Muscle of leg (tissue), 16 donors: ENCODE results near the gene MILR1. TPM values are rescaled to one million over a fixed set of nuclear protein-coding genes. Genes with fewer than 3 reads are reported as not detected.

Source experiments
- DNase-seq: peaks from one replicate; pipeline ENCODE4 v3.0.0; 2013
- H3K27ac ChIP-seq: one replicate; pipeline ENCODE4 v1.5.1; 2013; ENCODE audit warnings: mild to moderate bottlenecking, low read length, control low read depth
- H3K27me3 ChIP-seq: one replicate; pipeline ENCODE4 v1.6.1; 2013; ENCODE audit warnings: low read length; ENCODE audit not compliant: control insufficient read depth, insufficient read depth
- H3K36me3 ChIP-seq: one replicate; pipeline ENCODE4 v1.6.1; 2013; ENCODE audit warnings: low read length; ENCODE audit not compliant: control insufficient read depth, insufficient read depth
- H3K4me1 ChIP-seq: one replicate; pipeline ENCODE4 v1.6.1; 2013; ENCODE audit warnings: low read length; ENCODE audit not compliant: control insufficient read depth, insufficient read depth
- H3K4me3 ChIP-seq: one replicate; pipeline ENCODE4 v1.5.1; 2013; ENCODE audit warnings: low read length, control low read depth
- H3K9me3 ChIP-seq: replicated peaks from 2 replicates; pipeline ENCODE4 v1.6.1; 2013; ENCODE audit warnings: low read depth, low read length; ENCODE audit not compliant: control insufficient read depth
- WGBS: methylation state at CpG from one replicate; pipeline ENCODE4 v1.1.5; 2013; ENCODE audit warnings: missing lambda C conversion rate; ENCODE audit not compliant: insufficient coverage; 5-methylcytosine and 5-hydroxymethylcytosine counted together
- long read RNA-seq, 11 donors: transcript quantifications; one replicate each; lab custom pipeline, GENCODE V29; 2026
- polyA plus RNA-seq, 8 donors: library from polyadenylated mRNA; unstranded; fragments of 120-200 nt; gene quantifications; one replicate each; pipeline versions ENCODE4 v1.2.1 to v1.2.3, GENCODE V29; 2013; ENCODE audit warnings: inconsistent platforms in 1 of 8, low replicate concordance in 1 of 8; ENCODE audit not compliant: insufficient read length in 8 of 8, insufficient read depth in 1 of 8
- total RNA-seq: library from RNA; stranded (reverse); fragments of 120-200 nt; gene quantifications from one replicate; pipeline ENCODE4 v1.2.4, GENCODE V29; 2013

Gene MILR1
- 7.0 TPM for total RNA-seq
- 1 to 10 TPM; 2.6 to 5.3 (median 4.2) TPM for polyA plus RNA-seq
- long read RNA-seq, donor 1 = 0 reads
- long read RNA-seq, donor 2 = 0 reads
- long read RNA-seq, donor 3 = 0 reads
- long read RNA-seq, donor 4, partial matches to known transcripts = 0 of 3 reads
- long read RNA-seq, donor 4, other reads (novel, unspliced or antisense) = 0 of 3 reads
- long read RNA-seq, donor 5 = 0 reads
- long read RNA-seq, donor 6 = 0 reads
- long read RNA-seq, donor 7 = 0 reads
- long read RNA-seq, donor 8, partial matches to known transcripts = 0 of 1 reads
- long read RNA-seq, donor 8, other reads (novel, unspliced or antisense) = 0 of 1 reads
- long read RNA-seq, donor 9, partial matches to known transcripts = 0 of 2 reads
- long read RNA-seq, donor 9, other reads (novel, unspliced or antisense) = 0 of 2 reads
- long read RNA-seq, donor 10, partial matches to known transcripts = 0 of 4 reads
- long read RNA-seq, donor 10, other reads (novel, unspliced or antisense) = 0 of 4 reads
- long read RNA-seq, donor 11, partial matches to known transcripts = 0 of 1 reads
- long read RNA-seq, donor 11, other reads (novel, unspliced or antisense) = 0 of 1 reads

GRCh38 chr17:64448665-64449512, at the start of gene MILR1:
Gene MILR1 (plus strand): TSS chr17:64449115. CDS start chr17:64449169, 54 bp downstream.
- Histone ChIP-seq H3K36me3 (no peaks in the 10 kb centered on the region), H3K9me3 (no peaks in the 10 kb centered on the region), H3K27ac (no peak within 1 kb of the TSS), H3K27me3 (no peaks in the 10 kb centered on the region), H3K4me1 (no peaks in the 10 kb centered on the region), H3K4me3 (peak within 1 kb of the TSS; percentile 8)
- 17% methylated on average over 2 of the region's 10 CpGs for WGBS
- peak; percentile 83 for DNase-seq

DNA sequence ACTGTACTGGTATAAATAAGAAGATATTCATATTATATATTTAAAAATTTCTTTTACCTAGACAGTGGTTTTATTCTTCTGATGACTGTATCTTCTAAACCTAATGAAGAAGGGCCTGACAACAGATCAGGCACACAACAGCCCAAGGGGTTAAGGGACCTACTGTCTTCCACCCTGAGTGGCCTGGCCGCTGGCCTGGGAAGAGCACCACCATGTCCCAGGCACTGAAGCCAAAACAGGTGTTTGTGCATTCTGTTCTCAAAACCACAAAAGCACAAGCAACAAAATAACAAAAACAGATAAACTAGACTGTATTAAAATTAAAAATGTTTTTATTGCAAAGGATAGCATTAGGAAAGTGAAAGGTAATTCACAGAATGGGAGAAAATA, 49.2 kb upstream of the MILR1 start:
- Histone ChIP-seq H3K4me1 (peaks cover 2% of the 10 kb centered on the region), H3K36me3 (no peaks in the 10 kb centered on the region), H3K27me3 (no peaks in the 10 kb centered on the region), H3K4me3 (no peak overlapping the region), H3K27ac (no peak overlapping the region), H3K9me3 (no peaks in the 10 kb centered on the region)
- no peak for DNase-seq
- WGBS = no CpG with 5 or more reads among the region's 1 CpG

- Histone ChIP-seq H3K9me3 (no peaks in the 10 kb centered on the region), H3K4me1 (peaks cover 2% of the 10 kb centered on the region), H3K36me3 (no peaks in the 10 kb centered on the region), H3K4me3 (no peak overlapping the region), H3K27me3 (no peaks in the 10 kb centered on the region), H3K27ac (no peak overlapping the region)
- WGBS = no CpG with 5 or more reads among the region's 7 CpGs
- no peak for DNase-seq
Observed at GRCh38 chr17:64400642-64401041, 48.3 kb upstream of the MILR1 start.

GRCh38 chr17:64401244-64401860, 47.6 kb upstream of the MILR1 start:
- Histone ChIP-seq H3K27ac (no peak overlapping the region), H3K4me1 (peaks cover 2% of the 10 kb centered on the region), H3K36me3 (no peaks in the 10 kb centered on the region), H3K27me3 (no peaks in the 10 kb centered on the region), H3K9me3 (no peaks in the 10 kb centered on the region), H3K4me3 (no peak overlapping the region)
- DNase-seq = no peak
- WGBS = no CpG with 5 or more reads among the region's 8 CpGs

- 89% methylated on average over 1 of the region's 2 CpGs for WGBS
- no peak overlapping the region for H3K27ac ChIP-seq
- no peak for DNase-seq
- no peaks in the 10 kb centered on the region for H3K9me3 ChIP-seq
- peaks cover 2% of the 10 kb centered on the region for H3K4me1 ChIP-seq
- H3K27me3 ChIP-seq = no peaks in the 10 kb centered on the region
- H3K4me3 ChIP-seq = no peak overlapping the region
- no peaks in the 10 kb centered on the region for H3K36me3 ChIP-seq
Observed at GRCh38 chr17:64401941-64402340, 47.0 kb upstream of the MILR1 start.

- H3K27ac ChIP-seq = no peak overlapping the region
- H3K9me3 ChIP-seq = no peaks in the 10 kb centered on the region
- WGBS = 80% methylated on average over 2 of the region's 5 CpGs
- peaks cover 2% of the 10 kb centered on the region for H3K4me1 ChIP-seq
- H3K36me3 ChIP-seq = no peaks in the 10 kb centered on the region
- DNase-seq = no peak
- no peaks in the 10 kb centered on the region for H3K27me3 ChIP-seq
- H3K4me3 ChIP-seq = no peak overlapping the region
Observed at GRCh38 chr17:64402469-64402868, 46.4 kb upstream of the MILR1 start.

DNA sequence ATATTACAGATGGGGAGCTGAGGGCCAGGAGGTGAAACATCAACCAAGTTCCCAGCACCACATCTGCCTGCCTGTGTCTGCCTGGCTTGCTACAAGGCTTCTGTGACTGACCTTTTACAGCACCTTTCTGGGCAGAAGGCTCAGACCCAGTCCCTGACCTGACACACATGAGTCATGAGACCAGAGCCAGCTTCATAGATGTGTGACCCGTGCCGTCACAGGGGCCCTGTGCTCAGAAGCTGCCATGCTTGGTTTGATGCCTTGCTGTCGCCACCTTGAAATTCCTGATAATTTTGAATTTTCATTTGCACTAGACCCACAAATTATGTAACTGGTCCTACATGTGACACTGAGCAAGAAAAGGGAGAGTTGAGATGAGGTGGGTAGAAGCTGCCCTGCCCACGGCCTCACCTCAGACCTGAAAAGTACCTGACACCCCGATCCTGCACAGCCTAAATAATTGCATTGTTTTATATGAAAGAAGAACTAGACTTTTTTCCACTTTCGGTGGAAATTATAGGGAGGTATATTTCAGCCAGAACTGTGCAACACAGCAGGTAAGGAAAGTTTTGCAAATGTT, 44.9 kb upstream of the MILR1 start:
- no peak for DNase-seq
- Histone ChIP-seq H3K4me1 (peaks cover 2% of the 10 kb centered on the region), H3K27me3 (no peaks in the 10 kb centered on the region), H3K36me3 (no peaks in the 10 kb centered on the region), H3K4me3 (no peak overlapping the region), H3K9me3 (no peaks in the 10 kb centered on the region), H3K27ac (no peak overlapping the region)
- WGBS = 96% methylated on average over 3 of the region's 6 CpGs

- no peaks in the 10 kb centered on the region for H3K27me3 ChIP-seq
- peaks cover 2% of the 10 kb centered on the region for H3K4me1 ChIP-seq
- WGBS = 78% methylated on average over 5 of the region's 14 CpGs
- no peak for DNase-seq
- H3K27ac ChIP-seq = no peak overlapping the region
- H3K4me3 ChIP-seq = no peak overlapping the region
- no peaks in the 10 kb centered on the region for H3K9me3 ChIP-seq
- H3K36me3 ChIP-seq = no peaks in the 10 kb centered on the region
Observed at GRCh38 chr17:64406321-64407200, 42.4 kb upstream of the MILR1 start.
